ENCODE results near the gene MYO18A. TPM values are rescaled to one million over a fixed set of nuclear protein-coding genes. Genes with fewer than 3 reads are reported as not detected.

The MYO18A gene
- total and polyA plus RNA-seq, 10 of the 15 experiments (the other 5 are each of a cell fraction or from before 2014, with no cell fraction given) = 2.9 to 66.0 (median 24.5) TPM

DNA sequence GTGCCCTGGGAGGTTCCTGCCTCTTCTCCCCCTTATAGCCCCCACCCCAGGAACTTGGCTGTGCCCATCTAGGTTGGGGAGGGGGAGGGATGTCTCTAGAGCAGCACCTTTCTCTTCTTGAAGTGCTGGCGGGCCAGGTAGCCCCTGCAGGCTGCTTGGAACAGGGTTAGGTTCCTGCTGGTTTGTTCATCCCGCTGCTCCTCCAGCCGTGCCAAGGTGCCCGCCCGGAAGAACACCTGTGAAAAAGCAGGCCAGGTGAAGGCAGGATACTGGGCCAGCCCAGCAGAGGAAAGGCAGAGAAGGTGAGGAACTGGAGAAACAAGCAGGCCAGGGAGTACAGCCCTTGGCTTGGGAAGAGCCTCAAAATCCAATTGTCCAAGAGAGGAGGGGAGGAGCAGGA, 80.7 kb downstream of the MYO18A start (continued):
- no peak for TF ChIP-seq PML (IDR thresholded peaks at IDR 0.05; ENCODE audit: low read length)
- TF ChIP-seq ZNF384 (IDR thresholded peaks at IDR 0.05; ENCODE audit: borderline replicate concordance, low read depth, low read length) = no peak
- TF ChIP-seq, protein P1, sequence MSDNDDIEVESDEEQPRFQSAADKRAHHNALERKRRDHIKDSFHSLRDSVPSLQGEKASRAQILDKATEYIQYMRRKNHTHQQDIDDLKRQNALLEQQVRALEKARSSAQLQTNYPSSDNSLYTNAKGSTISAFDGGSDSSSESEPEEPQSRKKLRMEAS (IDR thresholded peaks at IDR 0.05; ENCODE audit: low read depth, low read length) = no peak
- no peak for TF ChIP-seq SMAD1 (IDR thresholded peaks at IDR 0.05; ENCODE audit: low read depth, partially characterized antibody)
- TF ChIP-seq TCF3 (IDR thresholded peaks at IDR 0.05; ENCODE audit: borderline replicate concordance, insufficient read depth, low read depth, low read length) = no peak
- TF ChIP-seq, protein P2, sequence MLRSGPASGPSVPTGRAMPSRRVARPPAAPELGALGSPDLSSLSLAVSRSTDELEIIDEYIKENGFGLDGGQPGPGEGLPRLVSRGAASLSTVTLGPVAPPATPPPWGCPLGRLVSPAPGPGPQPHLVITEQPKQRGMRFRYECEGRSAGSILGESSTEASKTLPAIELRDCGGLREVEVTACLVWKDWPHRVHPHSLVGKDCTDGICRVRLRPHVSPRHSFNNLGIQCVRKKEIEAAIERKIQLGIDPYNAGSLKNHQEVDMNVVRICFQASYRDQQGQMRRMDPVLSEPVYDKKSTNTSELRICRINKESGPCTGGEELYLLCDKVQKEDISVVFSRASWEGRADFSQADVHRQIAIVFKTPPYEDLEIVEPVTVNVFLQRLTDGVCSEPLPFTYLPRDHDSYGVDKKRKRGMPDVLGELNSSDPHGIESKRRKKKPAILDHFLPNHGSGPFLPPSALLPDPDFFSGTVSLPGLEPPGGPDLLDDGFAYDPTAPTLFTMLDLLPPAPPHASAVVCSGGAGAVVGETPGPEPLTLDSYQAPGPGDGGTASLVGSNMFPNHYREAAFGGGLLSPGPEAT (IDR thresholded peaks at IDR 0.05; ENCODE audit: low read depth) = no peak
- no peak for TF ChIP-seq ZNF217 (IDR thresholded peaks at IDR 0.05)
- no peak for TF ChIP-seq SUPT20H (IDR thresholded peaks at IDR 0.05; ENCODE audit: borderline replicate concordance, control insufficient read depth, low read depth, low read length)
- TF ChIP-seq HCFC1 (IDR thresholded peaks at IDR 0.05; ENCODE audit: low read length) = no peak

DNA sequence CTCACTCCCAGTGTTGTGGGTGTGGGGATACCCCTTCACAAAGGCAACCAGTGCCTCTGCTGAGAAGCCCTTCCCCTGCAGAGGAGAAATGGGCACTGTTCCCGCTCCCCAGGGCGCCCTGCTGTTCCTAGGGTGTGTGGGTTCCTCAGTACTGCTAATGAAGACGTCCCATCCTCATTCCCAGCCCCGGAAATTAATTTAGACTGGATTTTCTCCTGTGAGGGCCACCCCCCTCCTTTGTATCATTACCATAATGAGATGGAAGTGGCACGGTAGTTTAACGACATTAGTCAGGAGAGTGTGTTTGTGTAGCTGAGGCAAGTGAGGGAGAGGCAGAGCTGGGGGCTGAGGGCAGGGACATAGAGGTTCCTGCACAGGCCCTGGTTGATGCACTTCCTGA, 84.1 kb downstream of the MYO18A start:
- peaks cover 5 to 28% of the 10 kb centered on the region in 2 experiments; a peak in 3 of 4 replicates for H3K36me3 ChIP-seq (ENCODE audit: control insufficient read depth in 2 of 2, insufficient read depth in 2 of 2, low read length in 1 of 2)
- H2AFZ ChIP-seq (ENCODE audit: control insufficient read depth, low read depth, low read length) = no peak overlapping the region
- intact Hi-C loops (cut with micrococcal nuclease; ENCODE audit: unreplicated experiment) (no loop called here), in situ Hi-C loops (cut with MboI) (no loop called here)
- ChIA-PET POLR2A (no interaction called here), RAD21 (ENCODE audit: unreplicated experiment) (interaction anchor here (1.3 kb wide), 1 partner anchor 130 kb away, joined by 4 read pairs; no protein-coding TSS in a partner anchor), SMC1A (ENCODE audit: uncharacterized antibody, unreplicated experiment) (interaction anchor here (1.1 kb wide), 1 partner anchor 130 kb away, joined by 3 read pairs; no protein-coding TSS in a partner anchor), CTCF (interaction anchor here (0.6 kb wide), 1 partner anchor 21 kb away, joined by 3 read pairs; no protein-coding TSS in a partner anchor)
- H3K4me1 ChIP-seq (ENCODE audit: control insufficient read depth, insufficient read depth, low read length) = no peaks in the 10 kb centered on the region
- ATAC-seq (no peak), DNase-seq (ENCODE audit: low read depth, low spot score) (no peak), FAIRE-seq (no peak)
- H3K9ac ChIP-seq (ENCODE audit: control insufficient read depth, insufficient read depth, low read length) = no peak overlapping the region
- H4K20me1 ChIP-seq (ENCODE audit: control insufficient read depth, insufficient read depth) = no peaks in the 10 kb centered on the region
- 80% methylated on average over 6 of the region's 6 CpGs for WGBS (ENCODE audit: insufficient coverage, insufficient replicate concordance, low lambda C conversion rate, missing lambda C conversion rate)
- no peak overlapping the region for H3K4me2 ChIP-seq (ENCODE audit: control insufficient read depth, insufficient read depth)
- H3K27me3 ChIP-seq (replicated peaks in 1 of 2; ENCODE audit: control insufficient read depth in 2 of 2, insufficient read depth in 2 of 2, low read length in 1 of 2) = no peaks in the 10 kb centered on the region
- H3K79me2 ChIP-seq (ENCODE audit: control insufficient read depth, insufficient read depth, low read length) = no peaks in the 10 kb centered on the region
- BruUV-seq (replicated peaks) = no TSS peak
- no peaks in the 10 kb centered on the region for H3K9me3 ChIP-seq (replicated peaks; ENCODE audit: control insufficient read depth, insufficient read depth, low read length)
- no peak overlapping the region for H3K27ac ChIP-seq (ENCODE audit: control insufficient read depth, insufficient read depth)
- no peak overlapping the region for H3K4me3 ChIP-seq
- TF ChIP-seq, protein P3, sequence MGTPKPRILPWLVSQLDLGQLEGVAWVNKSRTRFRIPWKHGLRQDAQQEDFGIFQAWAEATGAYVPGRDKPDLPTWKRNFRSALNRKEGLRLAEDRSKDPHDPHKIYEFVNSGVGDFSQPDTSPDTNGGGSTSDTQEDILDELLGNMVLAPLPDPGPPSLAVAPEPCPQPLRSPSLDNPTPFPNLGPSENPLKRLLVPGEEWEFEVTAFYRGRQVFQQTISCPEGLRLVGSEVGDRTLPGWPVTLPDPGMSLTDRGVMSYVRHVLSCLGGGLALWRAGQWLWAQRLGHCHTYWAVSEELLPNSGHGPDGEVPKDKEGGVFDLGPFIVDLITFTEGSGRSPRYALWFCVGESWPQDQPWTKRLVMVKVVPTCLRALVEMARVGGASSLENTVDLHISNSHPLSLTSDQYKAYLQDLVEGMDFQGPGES (IDR thresholded peaks at IDR 0.05) = no peak
- TF ChIP-seq ZNF622 (IDR thresholded peaks at IDR 0.05) (no peak), MYC (IDR thresholded peaks at IDR 0.05; ENCODE audit: insufficient read depth, insufficient read length, insufficient replicate concordance, low read length, severe bottlenecking) (no peak), CBFB (IDR thresholded peaks at IDR 0.05; ENCODE audit: low read depth) (no peak), POLR2AphosphoS2 (IDR thresholded peaks at IDR 0.05; ENCODE audit: low read depth, low read length) (no peak), KLF5 (IDR thresholded peaks at IDR 0.05; ENCODE audit: partially characterized antibody) (no peak), CREB1 (IDR thresholded peaks at IDR 0.05; ENCODE audit: low read depth) (no peak)
- TF ChIP-seq, protein P4, sequence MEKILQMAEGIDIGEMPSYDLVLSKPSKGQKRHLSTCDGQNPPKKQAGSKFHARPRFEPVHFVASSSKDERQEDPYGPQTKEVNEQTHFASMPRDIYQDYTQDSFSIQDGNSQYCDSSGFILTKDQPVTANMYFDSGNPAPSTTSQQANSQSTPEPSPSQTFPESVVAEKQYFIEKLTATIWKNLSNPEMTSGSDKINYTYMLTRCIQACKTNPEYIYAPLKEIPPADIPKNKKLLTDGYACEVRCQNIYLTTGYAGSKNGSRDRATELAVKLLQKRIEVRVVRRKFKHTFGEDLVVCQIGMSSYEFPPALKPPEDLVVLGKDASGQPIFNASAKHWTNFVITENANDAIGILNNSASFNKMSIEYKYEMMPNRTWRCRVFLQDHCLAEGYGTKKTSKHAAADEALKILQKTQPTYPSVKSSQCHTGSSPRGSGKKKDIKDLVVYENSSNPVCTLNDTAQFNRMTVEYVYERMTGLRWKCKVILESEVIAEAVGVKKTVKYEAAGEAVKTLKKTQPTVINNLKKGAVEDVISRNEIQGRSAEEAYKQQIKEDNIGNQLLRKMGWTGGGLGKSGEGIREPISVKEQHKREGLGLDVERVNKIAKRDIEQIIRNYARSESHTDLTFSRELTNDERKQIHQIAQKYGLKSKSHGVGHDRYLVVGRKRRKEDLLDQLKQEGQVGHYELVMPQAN (conservative IDR thresholded peaks at IDR 0.05) = no peak

Measured in GM12878 (cell line).